HepG2 (cell line): ENCODE data around the gene PPP1R27. TPM values are rescaled to one million over a fixed set of nuclear protein-coding genes. Genes with fewer than 3 reads are reported as not detected.

Experiments
- ATAC-seq: fragments of 200-7000 bp; cut with Tn5 transposase; 3 replicates; pipeline ENCODE4 v1.9.1; 2020; ENCODE audit warnings: mild to moderate bottlenecking, moderate library complexity
- BruUV-seq: library from RNA; stranded (reverse); fragments of 400-500 nt; replicated peaks from 2 replicates; lab custom pipeline; 2021; lab: Mats Ljungman, UMichigan
- CTCF ChIA-PET: fragments of 300-600 bp; formaldehyde crosslinking; extraction: SDS; loops from one replicate; lab custom pipeline; 2021; ENCODE audit warnings: low total read pairs, inconsistent platforms, low intra/inter-chr PET ratio; lab: Yijun Ruan, JAX
- POLR2A ChIA-PET: fragments of 350-600 bp; sonication (Branson Sonifier 250); formaldehyde crosslinking; loops from one replicate; lab custom pipeline; 2020; ENCODE audit warnings: antibody characterized with exemption, inconsistent platforms; lab: Yijun Ruan, JAX
- DNase-seq: peaks from one replicate; pipeline ENCODE4 v3.0.0-alpha.2; 2015; ENCODE audit warnings: low spot score
- FAIRE-seq: peaks from 3 replicates; lab custom pipeline; 2011; peaks lifted over from hg19 to GRCh38; lab: Jason Lieb, UNC
- H2AFZ ChIP-seq: one replicate; pipeline ENCODE4 v1.6.1; 2011; ENCODE audit warnings: low read length, inconsistent platforms
- H3K27ac ChIP-seq: fragments of 300-600 bp; 3 replicates; pipeline ENCODE4 v1.8.0; 2011; ENCODE audit warnings: mixed run types, mild to moderate bottlenecking, mixed read lengths, low read length, inconsistent platforms; ENCODE audit not compliant: insufficient read depth; ENCODE audit errors: extremely low read length
- H3K27me3 ChIP-seq, 2 experiments: fragments of 200-600 bp in 1 of 2; 2 replicates in 1 of 2; 3 replicates in 1 of 2; pipeline versions ENCODE4 v1.6.0 to v1.8.0; 2011; ENCODE audit warnings: low read length in 2 of 2, mild to moderate bottlenecking in 2 of 2, moderate library complexity in 2 of 2, inconsistent platforms in 1 of 2; ENCODE audit not compliant: insufficient read depth in 2 of 2, control insufficient read depth in 1 of 2
- H3K36me3 ChIP-seq, 2 experiments: fragments of 200-600 bp in 1 of 2; replicated peaks in 1 of 2; 2 replicates in 1 of 2; 3 replicates in 1 of 2; pipeline versions ENCODE4 v1.5.1 to v1.8.0; 2011; ENCODE audit warnings: low read length in 2 of 2, inconsistent platforms in 1 of 2; ENCODE audit not compliant: insufficient read depth in 2 of 2, control insufficient read depth in 1 of 2
- H3K4me1 ChIP-seq: 2 replicates; pipeline ENCODE4 v1.5.1; 2012; ENCODE audit warnings: low read length, inconsistent platforms; ENCODE audit not compliant: insufficient read depth
- H3K4me2 ChIP-seq: 2 replicates; pipeline ENCODE4 v1.6.0; 2011; ENCODE audit warnings: low read depth, low read length, inconsistent platforms
- H3K4me3 ChIP-seq, 3 experiments: fragments of 200-600 bp in 1 of 3; sonication (generic), shearing (Covaris generic) in 1 of 3; replicated peaks in 1 of 3; 2 replicates each; pipeline ENCODE4 v1.5.1; 2011 to 2016; ENCODE audit warnings: low read length in 3 of 3, inconsistent platforms in 2 of 3, low read depth in 2 of 3, mild to moderate bottlenecking in 2 of 3, control low read depth in 1 of 3, mixed read lengths in 1 of 3; ENCODE audit not compliant: insufficient read depth in 1 of 3
- H3K79me2 ChIP-seq: one replicate; pipeline ENCODE4 v1.6.1; 2011; ENCODE audit warnings: low read length, inconsistent platforms; ENCODE audit not compliant: insufficient read depth
- H3K9ac ChIP-seq: 2 replicates; pipeline ENCODE4 v1.6.0; 2011; ENCODE audit warnings: mild to moderate bottlenecking, low read depth, low read length, inconsistent platforms; ENCODE audit not compliant: insufficient read depth
- H3K9me3 ChIP-seq: 2 replicates; pipeline ENCODE4 v1.5.1; 2012; ENCODE audit warnings: mild to moderate bottlenecking, low read length
- H4K20me1 ChIP-seq: 2 replicates; pipeline ENCODE4 v1.6.0; 2011; ENCODE audit warnings: inconsistent platforms, mild to moderate bottlenecking, low read length, moderate library complexity; ENCODE audit not compliant: insufficient read depth
- HDAC1 ChIP-seq: sonication (generic); formaldehyde crosslinking; IDR thresholded peaks from 2 replicates; pipeline ENCODE4 v1.5.1; 2020; ENCODE audit warnings: mild to moderate bottlenecking, missing genetic modification reagents
- HOXA3 ChIP-seq: sonication (generic); formaldehyde crosslinking; IDR thresholded peaks from 2 replicates; pipeline ENCODE4 v1.5.0; 2020; ENCODE audit warnings: missing genetic modification reagents
- KDM1A ChIP-seq: IDR thresholded peaks from 2 replicates; pipeline ENCODE4 v1.6.1; 2016; ENCODE audit warnings: missing compliant biosample characterization
- LCORL ChIP-seq, 2 experiments: fragments of 450-650 bp in 1 of 2; sonication (generic) in 1 of 2; formaldehyde crosslinking in 1 of 2; IDR thresholded peaks; 2 replicates each; pipeline versions ENCODE4 v1.5.0 to v1.6.1; 2017 to 2020; ENCODE audit warnings: antibody characterized with exemption in 1 of 2, missing genetic modification reagents in 1 of 2
- PCBP1 ChIP-seq: fragments of 200-400 bp; formaldehyde crosslinking; IDR thresholded peaks from 2 replicates; pipeline ENCODE4 v1.6.1; 2017; ENCODE audit warnings: mild to moderate bottlenecking, low read depth, low read length, borderline replicate concordance
- RBAK ChIP-seq: sonication (generic); formaldehyde crosslinking; IDR thresholded peaks from 2 replicates; pipeline ENCODE4 v1.5.1; 2020; ENCODE audit warnings: mild to moderate bottlenecking, missing genetic modification reagents
- ZNF235 ChIP-seq: sonication (generic); formaldehyde crosslinking; IDR thresholded peaks from 2 replicates; pipeline ENCODE4 v1.8.1; 2023; ENCODE audit warnings: mild to moderate bottlenecking, missing genetic modification reagents, borderline replicate concordance
- ZNF24 ChIP-seq: fragments of 450-650 bp; IDR thresholded peaks from 2 replicates; pipeline ENCODE4 v1.6.1; 2017; ENCODE audit warnings: antibody characterized with exemption, mild to moderate bottlenecking
- ZNF430 ChIP-seq: sonication (generic); formaldehyde crosslinking; IDR thresholded peaks from 2 replicates; pipeline ENCODE4 v1.9.0; 2021; ENCODE audit warnings: mild to moderate bottlenecking, missing genetic modification reagents
- ZNF703 ChIP-seq: sonication (generic); formaldehyde crosslinking; IDR thresholded peaks from 2 replicates; pipeline ENCODE4 v1.5.1; 2020; ENCODE audit warnings: missing genetic modification reagents, mild to moderate bottlenecking, moderate library complexity, borderline replicate concordance
- ZNF768 ChIP-seq: sonication (generic); formaldehyde crosslinking; IDR thresholded peaks from 2 replicates; pipeline ENCODE4 v1.4.0; 2020; ENCODE audit warnings: missing genetic modification reagents
- WGBS: methylation state at CpG from one replicate; pipeline ENCODE4 v1.1.6; 2017; ENCODE audit warnings: low lambda C conversion rate; 5-methylcytosine and 5-hydroxymethylcytosine counted together
- in situ Hi-C: cut with HindIII; loops from 2 replicates; pipeline ENCODE4 v1.10.0; 2017; ENCODE audit warnings: low pct_unique_long_range_greater_than_20kb; ENCODE audit not compliant: extremely low pct_ligation_motif_present
- intact Hi-C: fragments of 100-400 bp; cut with micrococcal nuclease; formaldehyde crosslinking; loops from one replicate; pipeline ENCODE4 v1.10.0; 2022; ENCODE audit not compliant: unreplicated experiment
- polyA plus RNA-seq, 8 experiments: library from polyadenylated mRNA; depleted of rRNA in 3 of 8; stranded (reverse) in 7 of 8; unstranded in 1 of 8; fragments of >200 nt; fragmentation: Illumina TruSeq in 4 of 8; extraction: Trizol in 4 of 8; gene quantifications; 2 replicates each; pipeline versions ENCODE4 v1.2.1 to v1.2.3, GENCODE V29; 2011 to 2016; ENCODE audit warnings: low read depth in 4 of 8, missing spikeins in 1 of 8, mixed read lengths in 1 of 8; ENCODE audit not compliant: insufficient read depth in 1 of 8
- total RNA-seq, 5 experiments: library from RNA; depleted of rRNA; stranded (reverse); fragments of >200 nt; fragmentation: Illumina TruSeq; extraction: Trizol; gene quantifications; 2 replicates each; pipeline ENCODE4 v1.2.3, GENCODE V29; 2016; ENCODE audit warnings: low read depth in 1 of 5
- TF ChIP-seq, protein P1 (sequence below): IDR thresholded peaks from 2 replicates; pipeline ENCODE4 v1.6.1; 2016; ENCODE audit warnings: mild to moderate bottlenecking
- TF ChIP-seq, protein P2 (sequence below): sonication (generic); formaldehyde crosslinking; IDR thresholded peaks from 2 replicates; pipeline ENCODE4 v1.5.1; 2020; ENCODE audit warnings: missing genetic modification reagents, mild to moderate bottlenecking, borderline replicate concordance
- TF ChIP-seq, protein P3 (sequence below): sonication (generic); formaldehyde crosslinking; conservative IDR thresholded peaks from 2 replicates; pipeline ENCODE4 v1.5.0; 2020; ENCODE audit warnings: missing genetic modification reagents

Gene PPP1R27
- total and polyA plus RNA-seq, 2 of the 13 experiments (the other 11 are each of a cell fraction or from before 2014, with no cell fraction given) = 0.17 to 1.00 TPM

DNA sequence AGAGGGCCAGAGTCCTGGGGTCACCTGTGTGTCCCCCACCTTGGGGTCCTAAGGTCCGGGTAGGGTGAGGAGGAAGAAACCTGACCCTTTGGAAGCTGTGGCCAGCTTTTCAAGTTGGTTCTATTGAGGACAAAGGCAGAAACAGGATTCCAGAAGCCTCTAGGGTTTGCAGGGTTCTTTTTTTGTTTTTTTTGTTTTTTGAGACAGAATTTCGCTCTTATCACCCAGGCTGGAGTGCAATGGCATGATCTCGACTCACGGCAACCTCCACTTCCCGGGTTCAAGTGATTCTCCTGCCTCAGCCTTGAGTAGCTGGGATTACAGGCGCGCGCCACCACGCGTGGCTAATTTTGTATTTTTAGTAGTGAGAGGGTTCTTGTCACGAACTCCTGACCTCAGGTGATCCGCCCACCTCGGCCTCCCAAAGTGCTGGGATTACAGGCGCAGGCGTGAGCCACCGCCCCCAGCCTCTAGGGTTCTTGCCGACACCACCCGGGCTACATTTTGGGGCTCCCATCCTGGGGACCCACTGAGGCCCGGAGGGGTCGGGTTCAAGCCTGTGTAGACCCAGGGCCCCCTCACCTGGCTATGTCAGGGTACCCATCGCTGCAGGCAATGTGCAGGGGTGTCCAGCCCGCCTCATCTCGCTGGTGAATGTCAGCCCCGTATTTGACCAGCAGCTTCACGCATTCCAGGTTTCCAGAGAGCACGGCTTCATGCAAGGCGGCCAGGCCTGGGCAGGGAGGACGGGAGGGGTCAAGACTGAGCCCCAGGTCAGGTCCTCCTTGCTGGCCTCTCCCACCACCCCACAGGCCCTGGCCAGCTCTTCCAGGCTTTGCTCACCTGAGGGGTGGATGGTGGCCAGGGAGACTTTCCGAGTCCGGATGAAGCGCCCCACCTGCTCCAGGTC lies 674 bp downstream of the PPP1R27 start (continued):
- 0 out of 2 replicates have a peak, but pooled peaks have one; percentile 2 for TF ChIP-seq ZNF703 (CRISPR knock-in tag)
- 0 out of 2 replicates have a peak, but pooled peaks have one; percentile 0 for TF ChIP-seq RBAK (CRISPR knock-in tag)
- TF ChIP-seq, protein P1, sequence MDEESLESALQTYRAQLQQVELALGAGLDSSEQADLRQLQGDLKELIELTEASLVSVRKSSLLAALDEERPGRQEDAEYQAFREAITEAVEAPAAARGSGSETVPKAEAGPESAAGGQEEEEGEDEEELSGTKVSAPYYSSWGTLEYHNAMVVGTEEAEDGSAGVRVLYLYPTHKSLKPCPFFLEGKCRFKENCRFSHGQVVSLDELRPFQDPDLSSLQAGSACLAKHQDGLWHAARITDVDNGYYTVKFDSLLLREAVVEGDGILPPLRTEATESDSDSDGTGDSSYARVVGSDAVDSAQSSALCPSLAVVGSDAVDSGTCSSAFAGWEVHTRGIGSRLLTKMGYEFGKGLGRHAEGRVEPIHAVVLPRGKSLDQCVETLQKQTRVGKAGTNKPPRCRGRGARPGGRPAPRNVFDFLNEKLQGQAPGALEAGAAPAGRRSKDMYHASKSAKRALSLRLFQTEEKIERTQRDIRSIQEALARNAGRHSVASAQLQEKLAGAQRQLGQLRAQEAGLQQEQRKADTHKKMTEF = 0 out of 2 replicates have a peak, but pooled peaks have one; percentile 39
- TF ChIP-seq ZNF235 (CRISPR knock-in tag) = 0 out of 2 replicates have a peak, but pooled peaks have one; percentile 9
- TF ChIP-seq, all 625 proteins: peak for 40

DNA sequence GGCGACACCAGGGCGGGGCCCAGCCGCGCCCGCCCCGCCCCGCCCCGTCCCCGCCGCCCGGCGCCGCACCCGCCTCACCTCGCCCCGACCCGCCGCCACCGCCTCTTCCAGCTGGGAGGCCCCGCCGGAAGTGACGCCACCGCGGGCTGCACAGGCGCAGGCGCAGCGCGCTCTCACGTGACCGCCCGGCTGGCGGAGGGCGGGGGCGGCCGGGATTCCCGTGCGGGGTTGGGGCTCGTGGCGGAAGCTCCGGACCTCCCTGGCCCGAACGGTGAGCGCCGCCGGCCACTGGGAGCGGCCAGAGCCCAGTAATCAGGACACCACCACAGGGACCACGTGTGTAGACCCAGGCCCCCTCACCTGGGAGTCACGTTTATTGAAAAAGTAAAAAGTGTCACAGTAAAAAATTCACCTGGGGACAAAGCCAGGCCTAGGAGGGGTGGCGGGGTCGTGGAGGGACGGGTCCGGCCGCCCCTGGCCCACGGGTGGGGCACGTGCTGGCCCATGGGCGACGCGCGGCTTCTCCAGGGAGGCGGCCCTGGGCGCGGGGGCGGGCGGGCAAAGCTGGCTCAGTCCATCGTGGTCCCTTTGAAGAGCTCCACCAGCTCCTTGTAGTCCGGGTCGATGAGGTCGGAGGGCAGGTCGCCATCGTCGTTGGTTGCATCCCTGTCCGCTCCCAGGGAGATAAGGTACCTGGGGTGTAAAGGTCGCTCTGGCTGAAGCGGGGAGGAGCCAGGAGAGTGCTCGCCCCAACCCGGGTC lies 1.5 kb downstream of the PPP1R27 start, which contains the start of gene MCRIP1:
TSS of gene MCRIP1 (minus strand) at position 132 of the 761 bp plus-strand sequence. CDS start 8,785 bp downstream, outside the sequence.
- intact Hi-C loops = no loop called here
- Histone ChIP-seq H3K27ac (peak within 1 kb of the TSS; percentile 93), H2AFZ (no peak within 1 kb of the TSS)
- TF ChIP-seq PCBP1 = no peak
- TF ChIP-seq, protein P2, sequence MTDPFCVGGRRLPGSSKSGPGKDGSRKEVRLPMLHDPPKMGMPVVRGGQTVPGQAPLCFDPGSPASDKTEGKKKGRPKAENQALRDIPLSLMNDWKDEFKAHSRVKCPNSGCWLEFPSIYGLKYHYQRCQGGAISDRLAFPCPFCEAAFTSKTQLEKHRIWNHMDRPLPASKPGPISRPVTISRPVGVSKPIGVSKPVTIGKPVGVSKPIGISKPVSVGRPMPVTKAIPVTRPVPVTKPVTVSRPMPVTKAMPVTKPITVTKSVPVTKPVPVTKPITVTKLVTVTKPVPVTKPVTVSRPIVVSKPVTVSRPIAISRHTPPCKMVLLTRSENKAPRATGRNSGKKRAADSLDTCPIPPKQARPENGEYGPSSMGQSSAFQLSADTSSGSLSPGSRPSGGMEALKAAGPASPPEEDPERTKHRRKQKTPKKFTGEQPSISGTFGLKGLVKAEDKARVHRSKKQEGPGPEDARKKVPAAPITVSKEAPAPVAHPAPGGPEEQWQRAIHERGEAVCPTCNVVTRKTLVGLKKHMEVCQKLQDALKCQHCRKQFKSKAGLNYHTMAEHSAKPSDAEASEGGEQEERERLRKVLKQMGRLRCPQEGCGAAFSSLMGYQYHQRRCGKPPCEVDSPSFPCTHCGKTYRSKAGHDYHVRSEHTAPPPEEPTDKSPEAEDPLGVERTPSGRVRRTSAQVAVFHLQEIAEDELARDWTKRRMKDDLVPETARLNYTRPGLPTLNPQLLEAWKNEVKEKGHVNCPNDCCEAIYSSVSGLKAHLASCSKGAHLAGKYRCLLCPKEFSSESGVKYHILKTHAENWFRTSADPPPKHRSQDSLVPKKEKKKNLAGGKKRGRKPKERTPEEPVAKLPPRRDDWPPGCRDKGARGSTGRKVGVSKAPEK (CRISPR knock-in tag) = no peak
- TF ChIP-seq LCORL (IDR thresholded peaks at IDR 0.05) = no peak
- peak; percentile 93 for TF ChIP-seq LCORL (CRISPR knock-in tag; IDR thresholded peaks at IDR 0.05)
- no peak; the same call in 1 of the 2 replicates for TF ChIP-seq KDM1A (CRISPR knock-in tag)
- no peak for TF ChIP-seq ZNF24
- peak; percentile 40 for TF ChIP-seq ZNF430 (CRISPR knock-in tag)
- peak; percentile 90 for TF ChIP-seq HDAC1
- peak; percentile 77; the same call in 1 of the 2 replicates for TF ChIP-seq ZNF768 (CRISPR knock-in tag)
- TF ChIP-seq HOXA3 = peak; percentile 86
- TF ChIP-seq, protein P3, sequence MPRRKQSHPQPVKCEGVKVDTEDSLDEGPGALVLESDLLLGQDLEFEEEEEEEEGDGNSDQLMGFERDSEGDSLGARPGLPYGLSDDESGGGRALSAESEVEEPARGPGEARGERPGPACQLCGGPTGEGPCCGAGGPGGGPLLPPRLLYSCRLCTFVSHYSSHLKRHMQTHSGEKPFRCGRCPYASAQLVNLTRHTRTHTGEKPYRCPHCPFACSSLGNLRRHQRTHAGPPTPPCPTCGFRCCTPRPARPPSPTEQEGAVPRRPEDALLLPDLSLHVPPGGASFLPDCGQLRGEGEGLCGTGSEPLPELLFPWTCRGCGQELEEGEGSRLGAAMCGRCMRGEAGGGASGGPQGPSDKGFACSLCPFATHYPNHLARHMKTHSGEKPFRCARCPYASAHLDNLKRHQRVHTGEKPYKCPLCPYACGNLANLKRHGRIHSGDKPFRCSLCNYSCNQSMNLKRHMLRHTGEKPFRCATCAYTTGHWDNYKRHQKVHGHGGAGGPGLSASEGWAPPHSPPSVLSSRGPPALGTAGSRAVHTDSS (CRISPR knock-in tag) = no peak

More for the DNA sequence above, 1.5 kb downstream of the PPP1R27 start, which contains the start of gene MCRIP1:
- H3K4me1 ChIP-seq = peaks cover 66% of the 10 kb centered on the region
- ChIA-PET POLR2A (interaction anchor here (0.7 to 3.0 kb wide), 42 partner anchors 9 to 883 kb away, joined by 3 to 52 read pairs (median 6); partner anchors contain the start of genes ARHGDIA, ARL16, CCDC137 and CENPX), CTCF (interaction anchor here (0.7 kb wide), 1 partner anchor 12 kb away, joined by 3 read pairs; no protein-coding TSS in a partner anchor)
- no peaks in the 10 kb centered on the region; a peak in 1 of 5 replicates for H3K27me3 ChIP-seq
- peaks cover 19% of the 10 kb centered on the region for H3K79me2 ChIP-seq
- H3K4me2 ChIP-seq = peak within 1 kb of the TSS; percentile 98
- H3K36me3 ChIP-seq = no peaks in the 10 kb centered on the region
- H3K9me3 ChIP-seq = no peaks in the 10 kb centered on the region
- in situ Hi-C loops = no loop called here
- H3K9ac ChIP-seq = peak within 1 kb of the TSS; percentile 79
- H4K20me1 ChIP-seq = no peaks in the 10 kb centered on the region
- DNase-seq (peak; percentile 91), FAIRE-seq (peak; percentile 59), ATAC-seq (peak; percentile 69)
- BruUV-seq = TSS peak; percentile 92
- WGBS = 2% methylated on average over 29 of the region's 76 CpGs
- H3K4me3 ChIP-seq = peak within 1 kb of the TSS; percentile 80 to 86 (median 84)
